ENCODE measurements around the gene CDH5.

The CDH5 gene

GRCh38 chr16:66355526-66355925, 11.0 kb upstream of the CDH5 start:
- H3K9ac ChIP-seq (ENCODE audit: low read length): no peak overlapping the region
- H3K36me3 ChIP-seq (ENCODE audit: low read length): no peaks in the 10 kb centered on the region

GRCh38 chr16:66357523-66357928, 9.0 kb upstream of the CDH5 start:
- H3K9me2 ChIP-seq (replicated peaks; ENCODE audit: insufficient read depth, low read length): no peaks in the 10 kb centered on the region
- H3K79me2 ChIP-seq (ENCODE audit: insufficient read depth, low read length): no peaks in the 10 kb centered on the region
- no peak overlapping the region for H3K9ac ChIP-seq (ENCODE audit: low read length)
- no peak overlapping the region for H2AFZ ChIP-seq (ENCODE audit: low read depth, low read length, severe bottlenecking)
- H3K4me3 ChIP-seq (ENCODE audit: insufficient read depth, low read length, poor library complexity, severe bottlenecking): no peak overlapping the region
- H3K4me2 ChIP-seq (ENCODE audit: low read depth, low read length, poor library complexity, severe bottlenecking): no peak overlapping the region
- H3K9me3 ChIP-seq (ENCODE audit: insufficient read depth, low read length): no peaks in the 10 kb centered on the region
- H3K36me3 ChIP-seq (ENCODE audit: low read length): no peaks in the 10 kb centered on the region
- no peak overlapping the region for H3K27ac ChIP-seq (ENCODE audit: low read depth, low read length)
- H4K20me1 ChIP-seq (ENCODE audit: low read depth, low read length): no peaks in the 10 kb centered on the region
- TF ChIP-seq CTCF (IDR thresholded peaks at IDR 0.05; ENCODE audit: insufficient read depth, low read length, poor library complexity, severe bottlenecking): peak; percentile 57
- TF ChIP-seq EZH2phosphoT487 (conservative IDR thresholded peaks at IDR 0.05; ENCODE audit: low read length): no peak
- H3F3A ChIP-seq (ENCODE audit: insufficient read depth): no peaks in the 10 kb centered on the region
- no peaks in the 10 kb centered on the region for H3K27me3 ChIP-seq (ENCODE audit: low read length)

More at GRCh38 chr16:66355526-66355925, 11.0 kb upstream of the CDH5 start:
- Histone ChIP-seq H3K27me3 (ENCODE audit: low read length) (no peaks in the 10 kb centered on the region), H3K4me3 (ENCODE audit: insufficient read depth, low read length, poor library complexity, severe bottlenecking) (no peak overlapping the region), H3K79me2 (ENCODE audit: insufficient read depth, low read length) (no peaks in the 10 kb centered on the region), H3K9me2 (replicated peaks; ENCODE audit: insufficient read depth, low read length) (no peaks in the 10 kb centered on the region), H3K27ac (ENCODE audit: low read depth, low read length) (no peak overlapping the region), H3F3A (ENCODE audit: insufficient read depth) (no peaks in the 10 kb centered on the region), H3K4me2 (ENCODE audit: low read depth, low read length, poor library complexity, severe bottlenecking) (no peak overlapping the region), H3K9me3 (ENCODE audit: insufficient read depth, low read length) (no peaks in the 10 kb centered on the region), H2AFZ (ENCODE audit: low read depth, low read length, severe bottlenecking) (no peak overlapping the region), H4K20me1 (ENCODE audit: low read depth, low read length) (no peaks in the 10 kb centered on the region)
- no peak for TF ChIP-seq EZH2phosphoT487 (conservative IDR thresholded peaks at IDR 0.05; ENCODE audit: low read length)
- TF ChIP-seq CTCF (IDR thresholded peaks at IDR 0.05; ENCODE audit: insufficient read depth, low read length, poor library complexity, severe bottlenecking): no peak

- no peaks in the 10 kb centered on the region for H3K36me3 ChIP-seq (ENCODE audit: low read length)
- no peaks in the 10 kb centered on the region for H3K79me2 ChIP-seq (ENCODE audit: insufficient read depth, low read length)
- TF ChIP-seq EZH2phosphoT487 (conservative IDR thresholded peaks at IDR 0.05; ENCODE audit: low read length) (no peak), CTCF (IDR thresholded peaks at IDR 0.05; ENCODE audit: insufficient read depth, low read length, poor library complexity, severe bottlenecking) (no peak)
- no peak overlapping the region for H3K4me3 ChIP-seq (ENCODE audit: insufficient read depth, low read length, poor library complexity, severe bottlenecking)
- H4K20me1 ChIP-seq (ENCODE audit: low read depth, low read length): no peaks in the 10 kb centered on the region
- H3K27me3 ChIP-seq (ENCODE audit: low read length): no peaks in the 10 kb centered on the region
- no peak overlapping the region for H3K4me2 ChIP-seq (ENCODE audit: low read depth, low read length, poor library complexity, severe bottlenecking)
- no peaks in the 10 kb centered on the region for H3F3A ChIP-seq (ENCODE audit: insufficient read depth)
- no peak overlapping the region for H3K9ac ChIP-seq (ENCODE audit: low read length)
- no peaks in the 10 kb centered on the region for H3K9me3 ChIP-seq (ENCODE audit: insufficient read depth, low read length)
- no peak overlapping the region for H3K27ac ChIP-seq (ENCODE audit: low read depth, low read length)
- H2AFZ ChIP-seq (ENCODE audit: low read depth, low read length, severe bottlenecking): no peak overlapping the region
- no peaks in the 10 kb centered on the region for H3K9me2 ChIP-seq (replicated peaks; ENCODE audit: insufficient read depth, low read length)
Observed at GRCh38 chr16:66358231-66358630, 8.3 kb upstream of the CDH5 start.

Measured in SU-DHL-6 (cell line).